GM12878 (cell line): ENCODE results near the gene PIGL. TPM values are rescaled to one million over a fixed set of nuclear protein-coding genes. Genes with fewer than 3 reads are reported as not detected.

Experiments used
- ATAC-seq: fragments of 200-7000 bp; cut with Tn5 transposase; 3 replicates; pipeline ENCODE4 v1.9.1; 2020; ENCODE audit warnings: mild to moderate bottlenecking, moderate library complexity
- BruUV-seq: library from RNA; stranded (reverse); fragments of 400-500 nt; replicated peaks from 2 replicates; lab custom pipeline; 2021; lab: Mats Ljungman, UMichigan
- CTCF ChIA-PET: fragments of 300-600 bp; sonication (Branson Sonifier 250); formaldehyde crosslinking; extraction: SDS; loops from one replicate; lab custom pipeline; 2021; ENCODE audit warnings: inconsistent platforms; lab: Yijun Ruan, JAX
- POLR2A ChIA-PET: fragments of 350-600 bp; formaldehyde crosslinking; extraction: SDS; loops from one replicate; lab custom pipeline; 2021; ENCODE audit warnings: inconsistent platforms; lab: Charles Lee
- RAD21 ChIA-PET: fragments of 300-600 bp; sonication (Branson Sonifier 250); formaldehyde crosslinking; loops from one replicate; lab custom pipeline; 2023; ENCODE audit warnings: antibody characterized with exemption; ENCODE audit not compliant: unreplicated experiment; lab: Charles Lee
- SMC1A ChIA-PET: fragments of 300-600 bp; sonication (Branson Sonifier 250); formaldehyde crosslinking; loops from one replicate; lab custom pipeline; 2023; ENCODE audit not compliant: unreplicated experiment, uncharacterized antibody; lab: Charles Lee
- DNase-seq: peaks from one replicate; pipeline ENCODE4 v3.0.0-alpha.2; 2011; ENCODE audit warnings: low read depth, low spot score
- FAIRE-seq: peaks from 3 replicates; lab custom pipeline; 2011; peaks lifted over from hg19 to GRCh38; lab: Jason Lieb, UNC
- H2AFZ ChIP-seq: 2 replicates; pipeline ENCODE4 v1.6.0; 2011; ENCODE audit warnings: low read depth, low read length, control low read depth; ENCODE audit not compliant: control insufficient read depth
- H3K27ac ChIP-seq: 2 replicates; pipeline ENCODE4 v1.5.1; 2011; ENCODE audit warnings: control low read depth; ENCODE audit not compliant: control insufficient read depth, insufficient read depth
- H3K27me3 ChIP-seq, 2 experiments: replicated peaks in 1 of 2; 2 replicates each; pipeline versions ENCODE4 v1.6.0 to v1.6.1; 2011; ENCODE audit warnings: low read length in 1 of 2; ENCODE audit not compliant: control insufficient read depth in 2 of 2, insufficient read depth in 2 of 2
- H3K36me3 ChIP-seq, 2 experiments: 2 replicates each; pipeline ENCODE4 v1.5.1; 2011; ENCODE audit warnings: low read length in 1 of 2; ENCODE audit not compliant: control insufficient read depth in 2 of 2, insufficient read depth in 2 of 2
- H3K4me1 ChIP-seq: 2 replicates; pipeline ENCODE4 v1.6.1; 2011; ENCODE audit warnings: mild to moderate bottlenecking, low read length, moderate library complexity, mixed read lengths; ENCODE audit not compliant: control insufficient read depth, insufficient read depth
- H3K4me2 ChIP-seq: 2 replicates; pipeline ENCODE4 v1.6.0; 2011; ENCODE audit warnings: control low read depth; ENCODE audit not compliant: control insufficient read depth, insufficient read depth
- H3K4me3 ChIP-seq: fragments of 200-600 bp; sonication (generic); 2 replicates; pipeline ENCODE4 v1.5.1; 2016
- H3K79me2 ChIP-seq: 2 replicates; pipeline ENCODE4 v1.6.0; 2011; ENCODE audit warnings: low read length; ENCODE audit not compliant: control insufficient read depth, insufficient read depth
- H3K9ac ChIP-seq: 2 replicates; pipeline ENCODE4 v1.8.0; 2011; ENCODE audit warnings: low read length, control low read depth, mixed read lengths; ENCODE audit not compliant: control insufficient read depth, insufficient read depth
- H3K9me3 ChIP-seq: replicated peaks from 3 replicates; pipeline ENCODE4 v1.5.1; 2011; ENCODE audit warnings: mild to moderate bottlenecking, low read length; ENCODE audit not compliant: control insufficient read depth, insufficient read depth
- H4K20me1 ChIP-seq: 2 replicates; pipeline ENCODE4 v1.6.0; 2011; ENCODE audit not compliant: control insufficient read depth, insufficient read depth
- ATF3 ChIP-seq: IDR thresholded peaks from 2 replicates; pipeline ENCODE4 v1.6.1; 2011; ENCODE audit warnings: low read depth, mild to moderate bottlenecking, low read length, moderate library complexity, borderline replicate concordance; ENCODE audit errors: extremely low read depth
- CBX5 ChIP-seq: sonication (generic); IDR thresholded peaks from 2 replicates; pipeline ENCODE4 v1.6.1; 2016; ENCODE audit warnings: low read depth, moderate library complexity, mild to moderate bottlenecking, inconsistent platforms
- E2F4 ChIP-seq: IDR thresholded peaks from 2 replicates; pipeline ENCODE4 v1.6.1; 2012; ENCODE audit warnings: low read depth, low read length, improper control_type of control experiment
- E4F1 ChIP-seq: fragments of 450-650 bp; IDR thresholded peaks from 2 replicates; pipeline ENCODE4 v1.6.1; 2018; ENCODE audit warnings: borderline replicate concordance, mild to moderate bottlenecking; ENCODE audit not compliant: partially characterized antibody
- HSF1 ChIP-seq: fragments of 150-350 bp; IDR thresholded peaks from 2 replicates; pipeline ENCODE4 v1.6.1; 2014; ENCODE audit warnings: mild to moderate bottlenecking, low read depth, low read length
- IRF4 ChIP-seq: IDR thresholded peaks from 2 replicates; pipeline ENCODE4 v1.6.1; 2011; ENCODE audit warnings: low read depth, low read length
- KDM1A ChIP-seq: fragments of 200-600 bp; sonication (generic); IDR thresholded peaks from 2 replicates; pipeline ENCODE4 v1.6.1; 2016; ENCODE audit warnings: borderline replicate concordance
- KLF5 ChIP-seq: fragments of 450-650 bp; IDR thresholded peaks from 2 replicates; pipeline ENCODE4 v1.6.1; 2014; ENCODE audit warnings: mild to moderate bottlenecking; ENCODE audit not compliant: partially characterized antibody
- MTA3 ChIP-seq: IDR thresholded peaks from 2 replicates; pipeline ENCODE4 v1.6.1; 2012; ENCODE audit warnings: low read length, inconsistent platforms, borderline replicate concordance
- NFXL1 ChIP-seq: fragments of 450-650 bp; IDR thresholded peaks from 2 replicates; pipeline ENCODE4 v1.6.1; 2017; ENCODE audit warnings: antibody characterized with exemption, mild to moderate bottlenecking, borderline replicate concordance
- NR2F1 ChIP-seq: fragments of 450-650 bp; conservative IDR thresholded peaks from 2 replicates; pipeline ENCODE4 v1.6.1; 2017; ENCODE audit warnings: mild to moderate bottlenecking
- POLR2AphosphoS2 ChIP-seq: IDR thresholded peaks from 2 replicates; pipeline ENCODE4 v1.6.1; 2011; ENCODE audit warnings: low read depth, mild to moderate bottlenecking, low read length, improper control_type of control experiment, moderate library complexity
- RB1 ChIP-seq: fragments of 450-650 bp; formaldehyde crosslinking; IDR thresholded peaks from 2 replicates; pipeline ENCODE4 v1.6.1; 2017; ENCODE audit warnings: mild to moderate bottlenecking, borderline replicate concordance
- SREBF1 ChIP-seq: IDR thresholded peaks from 2 replicates; pipeline ENCODE4 v1.6.1; 2012; ENCODE audit warnings: mild to moderate bottlenecking, low read length
- TBL1XR1 ChIP-seq: IDR thresholded peaks from 2 replicates; pipeline ENCODE4 v1.6.1; 2012; ENCODE audit warnings: low read depth, low read length, improper control_type of control experiment
- TCF3 ChIP-seq: IDR thresholded peaks from 2 replicates; pipeline ENCODE4 v1.6.1; 2012; ENCODE audit warnings: low read depth, mild to moderate bottlenecking, low read length, borderline replicate concordance; ENCODE audit not compliant: insufficient read depth
- WRNIP1 ChIP-seq: IDR thresholded peaks from 2 replicates; pipeline ENCODE4 v1.6.1; 2011; ENCODE audit warnings: low read depth, low read length, improper control_type of control experiment, borderline replicate concordance
- WGBS: methylation state at CpG from one replicate; pipeline ENCODE4 v1.1.6; 2016; ENCODE audit warnings: low lambda C conversion rate; ENCODE audit not compliant: insufficient replicate concordance, insufficient coverage; ENCODE audit errors: missing lambda C conversion rate; 5-methylcytosine and 5-hydroxymethylcytosine counted together
- in situ Hi-C: fragments of 300-500 bp; cut with MboI; formaldehyde crosslinking; loops from 9 replicates; pipeline ENCODE4 v1.14.3; 2018; ENCODE audit warnings: mixed read lengths
- intact Hi-C: fragments of 100-400 bp; cut with micrococcal nuclease; formaldehyde crosslinking; loops from one replicate; pipeline ENCODE4 v1.14.2; 2022; ENCODE audit not compliant: unreplicated experiment
- polyA plus RNA-seq, 11 experiments: library from polyadenylated mRNA; depleted of rRNA in 4 of 11; unstranded in 6 of 11; stranded (reverse) in 5 of 11; fragments of >200 nt; fragmentation: Nextera tagmentation in 4 of 11; fragmentation: Illumina TruSeq in 1 of 11; extraction: Ambion mirVana in 4 of 11; extraction: Trizol in 1 of 11; gene quantifications; 1 replicate in 1 of 11; 2 replicates in 10 of 11; pipeline versions ENCODE4 v1.2.1 to v1.2.3, GENCODE V29; 2011 to 2016; ENCODE audit warnings: inconsistent platforms in 2 of 11, missing spikeins in 2 of 11, low read depth in 1 of 11
- total RNA-seq, 4 experiments: library from RNA; depleted of rRNA in 3 of 4; stranded (reverse); fragments of >200 nt in 3 of 4; fragmentation: Illumina TruSeq in 1 of 4; extraction: Trizol in 1 of 4; gene quantifications; 2 replicates each; pipeline versions ENCODE4 v1.2.1 to v1.2.3, GENCODE V29; 2013 to 2021

Gene PIGL
- total and polyA plus RNA-seq, 10 of the 15 experiments (the other 5 are each of a cell fraction or from before 2014, with no cell fraction given): 25.9 to 52.5 (median 30.2) TPM

- no peak for TF ChIP-seq POLR2AphosphoS2
- TF ChIP-seq NFXL1: no peak
- TF ChIP-seq NR2F1: no peak
- TF ChIP-seq HSF1: no peak
- no peak for TF ChIP-seq E2F4
- no peak for TF ChIP-seq KDM1A
Measured at GRCh38 chr17:16187642-16188041, 29.4 kb upstream of the PIGL start (continued).

GRCh38 chr17:16189791-16190348 lies 27.1 kb upstream of the PIGL start:
- H3K27me3 ChIP-seq: no peaks in the 10 kb centered on the region
- ChIA-PET SMC1A (interaction anchor here (0.6 to 1.7 kb wide), 8 partner anchors 11 to 191 kb away, joined by 3 to 6 read pairs (median 4); partner anchors contain the start of gene NCOR1), POLR2A (interaction anchor here (0.6 kb wide), 1 partner anchor 8 kb away, joined by 8 read pairs; no protein-coding TSS in a partner anchor), RAD21 (no interaction called here), CTCF (interaction anchor here (0.9 to 1.0 kb wide), 3 partner anchors 10 to 96 kb away, joined by 3 to 4 read pairs (median 3); no protein-coding TSS in a partner anchor)
- peaks cover 17% of the 10 kb centered on the region for H3K79me2 ChIP-seq
- no peak overlapping the region for H3K4me3 ChIP-seq
- H3K4me1 ChIP-seq: peaks cover 5% of the 10 kb centered on the region; the same call in 1 of the 2 replicates
- H3K9me3 ChIP-seq: no peaks in the 10 kb centered on the region
- H3K4me2 ChIP-seq: no peak overlapping the region
- FAIRE-seq: no peak
- in situ Hi-C loops (no loop called here), intact Hi-C loops (no loop called here)
- H3K27ac ChIP-seq: no peak overlapping the region; the same call in none of the 2 replicates
- no peaks in the 10 kb centered on the region for H4K20me1 ChIP-seq
- ATAC-seq: no peak
- no TSS peak for BruUV-seq
- no peak overlapping the region for H3K9ac ChIP-seq
- H3K36me3 ChIP-seq: peaks cover 1 to 17% of the 10 kb centered on the region in 2 experiments
- DNase-seq: no peak
- H2AFZ ChIP-seq: no peak overlapping the region
- WGBS: 69% methylated on average over 3 of the region's 3 CpGs
- no peak for TF ChIP-seq TCF3
- TF ChIP-seq WRNIP1: no peak
- TF ChIP-seq E4F1: no peak
- TF ChIP-seq RB1: no peak
- no peak for TF ChIP-seq MTA3
- no peak for TF ChIP-seq KDM1A
- TF ChIP-seq IRF4: no peak
- no peak for TF ChIP-seq TBL1XR1
- no peak for TF ChIP-seq CBX5
- no peak for TF ChIP-seq ATF3
- TF ChIP-seq SREBF1: no peak
- no peak for TF ChIP-seq KLF5
